ENCODE measurements around the gene CDKAL1. TPM values are rescaled to one million over a fixed set of nuclear protein-coding genes. Genes with fewer than 3 reads are reported as not detected.

The CDKAL1 gene
- total and polyA plus RNA-seq, 9 of the 15 experiments (the other 6 are each of a cell fraction or from before 2014, with no cell fraction given): 11.2 to 36.3 (median 20.1) TPM

DNA sequence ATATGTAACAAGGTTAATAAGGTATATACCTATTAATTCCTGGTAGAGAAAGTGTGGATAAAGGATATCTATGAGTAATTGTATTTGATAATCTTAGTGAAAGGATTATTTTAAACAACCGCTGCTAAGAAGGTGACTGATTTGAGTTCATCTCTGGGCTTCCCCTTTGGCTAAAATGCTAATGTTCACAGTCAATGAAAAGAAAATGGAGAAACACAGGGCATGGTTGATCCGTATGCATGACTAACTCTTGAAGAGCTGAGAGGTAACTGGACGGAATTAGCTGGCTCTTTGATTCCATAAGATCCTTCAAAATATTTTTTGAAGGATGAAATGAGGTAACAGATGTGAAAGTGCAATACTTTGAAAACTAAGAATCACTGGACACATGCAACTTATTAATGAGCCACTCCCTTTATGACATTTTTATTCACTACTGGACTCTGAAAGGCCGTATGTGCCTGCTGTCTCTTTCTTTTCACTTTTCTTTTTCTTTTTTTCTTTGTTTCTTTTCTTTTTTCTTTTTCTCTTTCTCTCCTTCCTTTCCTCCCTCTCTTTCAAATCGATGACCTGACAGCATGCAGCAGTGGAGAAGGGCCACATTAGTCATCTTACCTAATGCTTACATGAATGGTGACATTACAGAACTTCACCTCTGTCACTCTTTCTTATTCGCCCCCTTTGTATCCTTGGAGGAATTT lies 464.6 kb downstream of the CDKAL1 start:
- POLR2A ChIA-PET: no interaction called here
- WGBS (ENCODE audit: insufficient coverage, low coverage, missing lambda C conversion rate): 71% methylated on average over 6 of the region's 6 CpGs
- FAIRE-seq: no peak
- H3K4me2 ChIP-seq (ENCODE audit: insufficient read depth, low read length): no peak overlapping the region
- no TSS peak for BruUV-seq (replicated peaks)
- no peak overlapping the region for H3K4me3 ChIP-seq
- no peak for DNase-seq (ENCODE audit: extremely low read depth in 1 of 4, low spot score in 3 of 4)
- no peaks in the 10 kb centered on the region for H3K27me3 ChIP-seq (ENCODE audit: control insufficient read depth in 2 of 2, insufficient read depth in 2 of 2, low read length in 2 of 2)
- H4K20me1 ChIP-seq (replicated peaks; ENCODE audit: control insufficient read depth, insufficient read depth, low read length): no peaks in the 10 kb centered on the region
- no peaks in the 10 kb centered on the region for H3K9me1 ChIP-seq (ENCODE audit: control insufficient read depth, insufficient read depth, low read length)
- no peak for ATAC-seq
- no peaks in the 10 kb centered on the region for H3K79me2 ChIP-seq (ENCODE audit: control insufficient read depth, insufficient read depth, low read length)
- TF ChIP-seq, protein P1, sequence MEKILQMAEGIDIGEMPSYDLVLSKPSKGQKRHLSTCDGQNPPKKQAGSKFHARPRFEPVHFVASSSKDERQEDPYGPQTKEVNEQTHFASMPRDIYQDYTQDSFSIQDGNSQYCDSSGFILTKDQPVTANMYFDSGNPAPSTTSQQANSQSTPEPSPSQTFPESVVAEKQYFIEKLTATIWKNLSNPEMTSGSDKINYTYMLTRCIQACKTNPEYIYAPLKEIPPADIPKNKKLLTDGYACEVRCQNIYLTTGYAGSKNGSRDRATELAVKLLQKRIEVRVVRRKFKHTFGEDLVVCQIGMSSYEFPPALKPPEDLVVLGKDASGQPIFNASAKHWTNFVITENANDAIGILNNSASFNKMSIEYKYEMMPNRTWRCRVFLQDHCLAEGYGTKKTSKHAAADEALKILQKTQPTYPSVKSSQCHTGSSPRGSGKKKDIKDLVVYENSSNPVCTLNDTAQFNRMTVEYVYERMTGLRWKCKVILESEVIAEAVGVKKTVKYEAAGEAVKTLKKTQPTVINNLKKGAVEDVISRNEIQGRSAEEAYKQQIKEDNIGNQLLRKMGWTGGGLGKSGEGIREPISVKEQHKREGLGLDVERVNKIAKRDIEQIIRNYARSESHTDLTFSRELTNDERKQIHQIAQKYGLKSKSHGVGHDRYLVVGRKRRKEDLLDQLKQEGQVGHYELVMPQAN (IDR thresholded peaks at IDR 0.05; ENCODE audit: borderline replicate concordance): no peak
- TF ChIP-seq XRCC4 (IDR thresholded peaks at IDR 0.05; ENCODE audit: extremely low read depth, insufficient read depth, insufficient read length) (no peak), KDM2B (CRISPR knock-in tag; IDR thresholded peaks at IDR 0.05) (no peak), CCAR2 (IDR thresholded peaks at IDR 0.05; ENCODE audit: low read depth, low read length) (no peak), SMARCA4 (IDR thresholded peaks at IDR 0.05) (no peak), ZNF445 (CRISPR knock-in tag; IDR thresholded peaks at IDR 0.05; ENCODE audit: low read depth) (no peak), POLR2AphosphoS5 (IDR thresholded peaks at IDR 0.05; ENCODE audit: control insufficient read depth, insufficient read depth, low read depth, low read length) (no peak), ZNF436 (CRISPR knock-in tag; IDR thresholded peaks at IDR 0.05) (no peak), ZNF584 (CRISPR knock-in tag; IDR thresholded peaks at IDR 0.05; ENCODE audit: low read depth) (no peak)
- TF ChIP-seq, protein P2, sequence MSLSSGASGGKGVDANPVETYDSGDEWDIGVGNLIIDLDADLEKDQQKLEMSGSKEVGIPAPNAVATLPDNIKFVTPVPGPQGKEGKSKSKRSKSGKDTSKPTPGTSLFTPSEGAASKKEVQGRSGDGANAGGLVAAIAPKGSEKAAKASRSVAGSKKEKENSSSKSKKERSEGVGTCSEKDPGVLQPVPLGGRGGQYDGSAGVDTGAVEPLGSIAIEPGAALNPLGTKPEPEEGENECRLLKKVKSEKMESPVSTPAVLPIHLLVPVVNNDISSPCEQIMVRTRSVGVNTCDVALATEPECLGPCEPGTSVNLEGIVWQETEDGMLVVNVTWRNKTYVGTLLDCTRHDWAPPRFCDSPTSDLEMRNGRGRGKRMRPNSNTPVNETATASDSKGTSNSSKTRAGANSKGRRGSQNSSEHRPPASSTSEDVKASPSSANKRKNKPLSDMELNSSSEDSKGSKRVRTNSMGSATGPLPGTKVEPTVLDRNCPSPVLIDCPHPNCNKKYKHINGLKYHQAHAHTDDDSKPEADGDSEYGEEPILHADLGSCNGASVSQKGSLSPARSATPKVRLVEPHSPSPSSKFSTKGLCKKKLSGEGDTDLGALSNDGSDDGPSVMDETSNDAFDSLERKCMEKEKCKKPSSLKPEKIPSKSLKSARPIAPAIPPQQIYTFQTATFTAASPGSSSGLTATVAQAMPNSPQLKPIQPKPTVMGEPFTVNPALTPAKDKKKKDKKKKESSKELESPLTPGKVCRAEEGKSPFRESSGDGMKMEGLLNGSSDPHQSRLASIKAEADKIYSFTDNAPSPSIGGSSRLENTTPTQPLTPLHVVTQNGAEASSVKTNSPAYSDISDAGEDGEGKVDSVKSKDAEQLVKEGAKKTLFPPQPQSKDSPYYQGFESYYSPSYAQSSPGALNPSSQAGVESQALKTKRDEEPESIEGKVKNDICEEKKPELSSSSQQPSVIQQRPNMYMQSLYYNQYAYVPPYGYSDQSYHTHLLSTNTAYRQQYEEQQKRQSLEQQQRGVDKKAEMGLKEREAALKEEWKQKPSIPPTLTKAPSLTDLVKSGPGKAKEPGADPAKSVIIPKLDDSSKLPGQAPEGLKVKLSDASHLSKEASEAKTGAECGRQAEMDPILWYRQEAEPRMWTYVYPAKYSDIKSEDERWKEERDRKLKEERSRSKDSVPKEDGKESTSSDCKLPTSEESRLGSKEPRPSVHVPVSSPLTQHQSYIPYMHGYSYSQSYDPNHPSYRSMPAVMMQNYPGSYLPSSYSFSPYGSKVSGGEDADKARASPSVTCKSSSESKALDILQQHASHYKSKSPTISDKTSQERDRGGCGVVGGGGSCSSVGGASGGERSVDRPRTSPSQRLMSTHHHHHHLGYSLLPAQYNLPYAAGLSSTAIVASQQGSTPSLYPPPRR (CRISPR knock-in tag; IDR thresholded peaks at IDR 0.05; ENCODE audit: borderline replicate concordance): no peak
- TF ChIP-seq, protein P3, sequence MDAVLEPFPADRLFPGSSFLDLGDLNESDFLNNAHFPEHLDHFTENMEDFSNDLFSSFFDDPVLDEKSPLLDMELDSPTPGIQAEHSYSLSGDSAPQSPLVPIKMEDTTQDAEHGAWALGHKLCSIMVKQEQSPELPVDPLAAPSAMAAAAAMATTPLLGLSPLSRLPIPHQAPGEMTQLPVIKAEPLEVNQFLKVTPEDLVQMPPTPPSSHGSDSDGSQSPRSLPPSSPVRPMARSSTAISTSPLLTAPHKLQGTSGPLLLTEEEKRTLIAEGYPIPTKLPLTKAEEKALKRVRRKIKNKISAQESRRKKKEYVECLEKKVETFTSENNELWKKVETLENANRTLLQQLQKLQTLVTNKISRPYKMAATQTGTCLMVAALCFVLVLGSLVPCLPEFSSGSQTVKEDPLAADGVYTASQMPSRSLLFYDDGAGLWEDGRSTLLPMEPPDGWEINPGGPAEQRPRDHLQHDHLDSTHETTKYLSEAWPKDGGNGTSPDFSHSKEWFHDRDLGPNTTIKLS (IDR thresholded peaks at IDR 0.05; ENCODE audit: borderline replicate concordance, low read depth): no peak
- intact Hi-C loops (cut with micrococcal nuclease) (no loop called here), in situ Hi-C loops (cut with MboI) (no loop called here)
- no peak overlapping the region for H2AFZ ChIP-seq (ENCODE audit: low read depth, low read length)
- no peaks in the 10 kb centered on the region for H3K9me3 ChIP-seq (replicated peaks; ENCODE audit: control insufficient read depth, insufficient read depth, low read depth, low read length)
- CTCF ChIA-PET (ENCODE audit: low intra/inter-chr PET ratio): no interaction called here
- no peak overlapping the region for H3K9ac ChIP-seq (ENCODE audit: insufficient read depth in 1 of 2, low read depth in 2 of 2, low read length in 2 of 2)
- H3K27ac ChIP-seq (ENCODE audit: extremely low read depth, low read depth, low read length): no peak overlapping the region
- H3K36me3 ChIP-seq (ENCODE audit: control insufficient read depth, insufficient read depth, low read length): peaks cover 3% of the 10 kb centered on the region; the same call in 1 of the 3 replicates
- H3K4me1 ChIP-seq (replicated peaks in 1 of 2; ENCODE audit: control insufficient read depth in 2 of 2, insufficient read depth in 2 of 2, low read length in 2 of 2): no peaks in the 10 kb centered on the region

Data from K562 (cell line).